Measurements from ENCODE around the gene FRMD3.

Gene FRMD3

DNA sequence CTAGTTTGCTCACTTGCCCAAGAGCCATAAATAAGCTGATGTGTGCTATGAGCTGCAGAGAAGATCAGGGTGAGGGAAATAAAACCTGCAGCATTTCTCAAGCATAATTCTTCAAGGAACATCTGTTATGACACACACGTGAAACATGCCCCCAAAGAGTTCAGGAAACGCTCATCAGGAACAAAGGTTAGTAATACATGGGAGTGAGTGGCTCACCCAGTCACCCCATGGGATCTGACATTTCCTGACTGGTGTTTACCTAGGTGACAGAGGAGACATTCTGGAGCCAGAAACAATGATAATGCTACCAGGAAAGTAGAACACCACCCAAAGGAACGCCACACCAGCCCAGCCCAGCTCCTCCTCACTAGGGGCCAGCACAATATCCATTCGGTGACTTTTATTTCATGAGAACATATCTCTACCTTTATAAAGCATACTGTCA, 66.0 kb downstream of the FRMD3 start:
- CTCF ChIA-PET = no interaction called here
- POLR2A ChIA-PET = no interaction called here
- DNase-seq (ENCODE audit: extremely low spot score) = no peak
- TF ChIP-seq LEF1 (IDR thresholded peaks at IDR 0.05; ENCODE audit: borderline replicate concordance) (no peak), FOXM1 (IDR thresholded peaks at IDR 0.05; ENCODE audit: borderline replicate concordance) (no peak), HDGF (IDR thresholded peaks at IDR 0.05; ENCODE audit: borderline replicate concordance) (no peak), ZNF384 (IDR thresholded peaks at IDR 0.05) (no peak), ELF4 (IDR thresholded peaks at IDR 0.05) (no peak), CTBP1 (IDR thresholded peaks at IDR 0.05; ENCODE audit: borderline replicate concordance) (no peak), ARNT (IDR thresholded peaks at IDR 0.05) (no peak), NFRKB (IDR thresholded peaks at IDR 0.05) (no peak), FOXK2 (IDR thresholded peaks at IDR 0.05) (no peak), SUZ12 (IDR thresholded peaks at IDR 0.05) (no peak), BHLHE40 (IDR thresholded peaks at IDR 0.05; ENCODE audit: borderline replicate concordance) (no peak), TARDBP (IDR thresholded peaks at IDR 0.05) (no peak), FOXA1 (IDR thresholded peaks at IDR 0.05) (no peak), SP1 (IDR thresholded peaks at IDR 0.05) (no peak), L3MBTL2 (conservative IDR thresholded peaks at IDR 0.05) (no peak)
- TF ChIP-seq, protein P1, sequence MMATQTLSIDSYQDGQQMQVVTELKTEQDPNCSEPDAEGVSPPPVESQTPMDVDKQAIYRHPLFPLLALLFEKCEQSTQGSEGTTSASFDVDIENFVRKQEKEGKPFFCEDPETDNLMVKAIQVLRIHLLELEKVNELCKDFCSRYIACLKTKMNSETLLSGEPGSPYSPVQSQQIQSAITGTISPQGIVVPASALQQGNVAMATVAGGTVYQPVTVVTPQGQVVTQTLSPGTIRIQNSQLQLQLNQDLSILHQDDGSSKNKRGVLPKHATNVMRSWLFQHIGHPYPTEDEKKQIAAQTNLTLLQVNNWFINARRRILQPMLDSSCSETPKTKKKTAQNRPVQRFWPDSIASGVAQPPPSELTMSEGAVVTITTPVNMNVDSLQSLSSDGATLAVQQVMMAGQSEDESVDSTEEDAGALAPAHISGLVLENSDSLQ (IDR thresholded peaks at IDR 0.05) = no peak

- ChIA-PET POLR2A (no interaction called here), CTCF (no interaction called here)
- no peak for DNase-seq (ENCODE audit: extremely low spot score)
- TF ChIP-seq BHLHE40 (IDR thresholded peaks at IDR 0.05; ENCODE audit: borderline replicate concordance) (no peak), SUZ12 (IDR thresholded peaks at IDR 0.05) (no peak), FOXK2 (IDR thresholded peaks at IDR 0.05) (no peak), FOXM1 (IDR thresholded peaks at IDR 0.05; ENCODE audit: borderline replicate concordance) (no peak), FOXA1 (IDR thresholded peaks at IDR 0.05) (no peak), SP1 (IDR thresholded peaks at IDR 0.05) (no peak)
These were observed 67.0 kb downstream of the FRMD3 start for GRCh38 chr9:83471241-83471640.

DNA sequence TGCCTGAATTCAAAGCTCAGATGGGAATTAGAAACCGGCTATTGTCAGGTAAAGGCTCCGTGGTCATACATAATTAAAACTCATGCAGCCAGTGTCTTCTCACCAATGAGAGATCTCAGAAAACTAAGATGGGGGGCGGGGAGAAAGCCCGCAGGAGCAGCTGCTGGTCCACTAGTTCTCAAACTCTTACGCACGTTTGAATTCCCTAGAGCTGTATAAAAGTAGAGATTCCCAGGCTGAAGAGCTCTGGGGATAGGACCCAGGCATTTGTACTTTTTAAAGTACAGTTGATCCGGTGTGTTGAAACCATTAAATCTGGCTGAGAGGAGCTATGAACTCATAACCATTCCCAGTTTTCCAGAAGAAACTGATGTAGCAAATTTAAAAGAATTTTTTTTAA, 68.5 kb downstream of the FRMD3 start:
- POLR2A ChIA-PET = no interaction called here
- CTCF ChIA-PET = no interaction called here
- TF ChIP-seq BHLHE40 (IDR thresholded peaks at IDR 0.05; ENCODE audit: borderline replicate concordance) (no peak), SP1 (IDR thresholded peaks at IDR 0.05) (no peak), ZNF384 (IDR thresholded peaks at IDR 0.05) (no peak), FOXK2 (IDR thresholded peaks at IDR 0.05) (no peak), HDGF (IDR thresholded peaks at IDR 0.05; ENCODE audit: borderline replicate concordance) (no peak), TARDBP (IDR thresholded peaks at IDR 0.05) (no peak), CTBP1 (IDR thresholded peaks at IDR 0.05; ENCODE audit: borderline replicate concordance) (no peak), ELF4 (IDR thresholded peaks at IDR 0.05) (no peak), NFRKB (IDR thresholded peaks at IDR 0.05) (no peak), L3MBTL2 (conservative IDR thresholded peaks at IDR 0.05) (no peak), ARNT (IDR thresholded peaks at IDR 0.05) (no peak), FOXA1 (IDR thresholded peaks at IDR 0.05) (no peak), LEF1 (IDR thresholded peaks at IDR 0.05; ENCODE audit: borderline replicate concordance) (no peak), FOXM1 (IDR thresholded peaks at IDR 0.05; ENCODE audit: borderline replicate concordance) (no peak), SUZ12 (IDR thresholded peaks at IDR 0.05) (no peak)
- TF ChIP-seq, protein P1 (IDR thresholded peaks at IDR 0.05) = no peak
- DNase-seq (ENCODE audit: extremely low spot score) = no peak

DNA sequence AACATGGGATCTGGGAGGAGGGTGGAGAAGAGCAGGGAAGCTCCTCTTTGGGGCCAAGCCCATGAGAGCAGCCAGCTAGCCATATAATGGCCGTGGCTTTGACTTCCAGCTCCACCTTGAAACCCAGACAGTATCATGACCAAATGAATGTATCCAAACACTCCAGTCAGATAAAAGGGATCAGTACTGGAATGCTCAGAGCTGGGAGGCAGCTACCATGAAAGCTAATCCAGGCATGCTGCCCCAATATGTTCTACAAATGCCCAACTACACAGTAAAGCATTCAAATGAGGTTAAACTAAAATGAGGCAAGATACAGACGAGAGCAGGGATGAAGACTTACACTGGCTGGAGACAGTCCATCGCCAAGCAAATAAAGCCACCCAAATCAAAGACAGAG, 69.4 kb downstream of the FRMD3 start:
- DNase-seq (ENCODE audit: extremely low spot score) = no peak
- TF ChIP-seq NFRKB (IDR thresholded peaks at IDR 0.05) (no peak), LEF1 (IDR thresholded peaks at IDR 0.05; ENCODE audit: borderline replicate concordance) (no peak), HDGF (IDR thresholded peaks at IDR 0.05; ENCODE audit: borderline replicate concordance) (no peak), SP1 (IDR thresholded peaks at IDR 0.05) (no peak), CTBP1 (IDR thresholded peaks at IDR 0.05; ENCODE audit: borderline replicate concordance) (no peak), ELF4 (IDR thresholded peaks at IDR 0.05) (no peak), FOXA1 (IDR thresholded peaks at IDR 0.05) (no peak)
- CTCF ChIA-PET = no interaction called here
- POLR2A ChIA-PET = no interaction called here

- no peak for DNase-seq (ENCODE audit: extremely low spot score)
- ChIA-PET CTCF (interaction anchor here (0.7 kb wide), 1 partner anchor 283 kb away, joined by 3 read pairs; no protein-coding TSS in a partner anchor), POLR2A (no interaction called here)
- no peak for TF ChIP-seq BHLHE40 (IDR thresholded peaks at IDR 0.05; ENCODE audit: borderline replicate concordance)
- TF ChIP-seq CTBP1 (IDR thresholded peaks at IDR 0.05; ENCODE audit: borderline replicate concordance) = no peak
- TF ChIP-seq ARNT (IDR thresholded peaks at IDR 0.05) = no peak
- no peak for TF ChIP-seq SP1 (IDR thresholded peaks at IDR 0.05)
- no peak for TF ChIP-seq FOXM1 (IDR thresholded peaks at IDR 0.05; ENCODE audit: borderline replicate concordance)
- TF ChIP-seq SUZ12 (IDR thresholded peaks at IDR 0.05) = no peak
- no peak for TF ChIP-seq LEF1 (IDR thresholded peaks at IDR 0.05; ENCODE audit: borderline replicate concordance)
- no peak for TF ChIP-seq NFRKB (IDR thresholded peaks at IDR 0.05)
- no peak for TF ChIP-seq ELF4 (IDR thresholded peaks at IDR 0.05)
- TF ChIP-seq FOXK2 (IDR thresholded peaks at IDR 0.05) = no peak
- TF ChIP-seq TARDBP (IDR thresholded peaks at IDR 0.05) = no peak
- TF ChIP-seq FOXA1 (IDR thresholded peaks at IDR 0.05) = no peak
- TF ChIP-seq ZNF384 (IDR thresholded peaks at IDR 0.05) = no peak
- no peak for TF ChIP-seq HDGF (IDR thresholded peaks at IDR 0.05; ENCODE audit: borderline replicate concordance)
These were observed 71.3 kb downstream of the FRMD3 start for GRCh38 chr9:83466877-83467276.

DNA sequence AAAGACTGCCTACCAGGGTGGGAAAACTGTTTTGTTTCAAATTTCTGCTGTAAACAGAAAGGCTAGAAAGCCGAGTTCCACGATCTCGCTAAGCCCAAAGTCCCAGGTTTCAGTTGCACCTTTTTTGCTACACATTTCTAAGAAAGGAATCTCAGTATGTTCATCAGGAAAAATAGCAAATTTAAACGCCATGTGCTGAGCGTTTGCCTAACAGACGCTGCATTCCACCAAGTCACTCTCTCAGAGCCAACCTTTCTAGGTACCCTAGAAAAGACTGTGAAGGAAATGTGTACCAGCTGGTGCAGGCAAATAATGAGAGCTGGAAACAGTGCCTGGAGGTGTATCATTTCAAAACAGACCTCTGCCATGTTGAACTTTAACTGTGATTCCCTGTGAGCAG, 71.8 kb downstream of the FRMD3 start:
- CTCF ChIA-PET = interaction anchor here (0.7 kb wide), 1 partner anchor 283 kb away, joined by 3 read pairs; no protein-coding TSS in a partner anchor
- POLR2A ChIA-PET = no interaction called here
- TF ChIP-seq FOXK2 (IDR thresholded peaks at IDR 0.05) = no peak
- TF ChIP-seq L3MBTL2 (conservative IDR thresholded peaks at IDR 0.05) = no peak
- no peak for TF ChIP-seq FOXA1 (IDR thresholded peaks at IDR 0.05)
- no peak for TF ChIP-seq SUZ12 (IDR thresholded peaks at IDR 0.05)
- TF ChIP-seq, protein P1 (IDR thresholded peaks at IDR 0.05) = no peak
- no peak for TF ChIP-seq SP1 (IDR thresholded peaks at IDR 0.05)
- TF ChIP-seq ARNT (IDR thresholded peaks at IDR 0.05) = no peak
- TF ChIP-seq HDGF (IDR thresholded peaks at IDR 0.05; ENCODE audit: borderline replicate concordance) = no peak
- no peak for DNase-seq (ENCODE audit: extremely low spot score)

All from HEK293T (cell line).